Gastroesophageal sphincter (tissue), 4 donors: ENCODE results near the gene TOX2. TPM values are rescaled to one million over a fixed set of nuclear protein-coding genes. Genes with fewer than 3 reads are reported as not detected.

Experiments
- ATAC-seq: fragments of 150-250 bp; one replicate; pipeline ENCODE4 v1.9.1; 2016; ENCODE audit warnings: mild to moderate bottlenecking, moderate library complexity
- H3K27ac ChIP-seq, 4 donors: fragments of 200-600 bp; sonication (generic) in 3 of 4; 1 replicate in 3 of 4; 2 replicates in 1 of 4; pipeline ENCODE4 v1.5.1; 2016 to 2019
- H3K27me3 ChIP-seq: fragments of 200-600 bp; sonication (generic); one replicate; pipeline ENCODE4 v1.5.1; 2019
- H3K36me3 ChIP-seq, 2 donors: fragments of 200-600 bp; sonication (generic); one replicate each; pipeline ENCODE4 v1.5.1; 2019; ENCODE audit warnings: control low read depth in 1 of 2
- H3K4me1 ChIP-seq, 3 donors: fragments of 200-600 bp; sonication (generic); 1 replicate in 2 of 3; 2 replicates in 1 of 3; pipeline ENCODE4 v1.5.1; 2016 to 2019; ENCODE audit warnings: control low read depth in 2 of 3
- H3K4me3 ChIP-seq, 2 donors: fragments of 200-600 bp; sonication (generic); one replicate each; pipeline ENCODE4 v1.5.1; 2019; ENCODE audit warnings: mild to moderate bottlenecking in 1 of 2, moderate library complexity in 1 of 2
- H3K9me3 ChIP-seq, 3 donors: fragments of 200-600 bp; sonication (generic); one replicate each; pipeline ENCODE4 v1.5.1; 2017 to 2019; ENCODE audit warnings: control low read depth in 2 of 3
- EP300 ChIP-seq: sonication (generic); formaldehyde crosslinking; IDR thresholded peaks from one replicate; pipeline ENCODE4 v1.6.1; 2017; ENCODE audit warnings: antibody characterized with exemption, mild to moderate bottlenecking
- POLR2A ChIP-seq, 2 donors: fragments of 450-650 bp; IDR thresholded peaks; one replicate each; pipeline ENCODE4 v1.6.1; 2017; ENCODE audit warnings: antibody characterized with exemption in 2 of 2, mild to moderate bottlenecking in 2 of 2, moderate library complexity in 1 of 2
- POLR2AphosphoS5 ChIP-seq: sonication (generic); formaldehyde crosslinking; IDR thresholded peaks from one replicate; pipeline ENCODE4 v1.6.1; 2017; ENCODE audit warnings: antibody characterized with exemption
- WGBS, 2 donors: methylation state at CpG; one replicate each; pipeline ENCODE4 v1.1.5; 2018; ENCODE audit warnings: low coverage in 1 of 2; 5-methylcytosine and 5-hydroxymethylcytosine counted together
- total RNA-seq, 4 donors: library from RNA; depleted of rRNA; stranded (reverse); fragments of >200 nt; gene quantifications; one replicate each; pipeline ENCODE4 v1.1.0, GENCODE V29; 2016
- TF ChIP-seq, protein P1 (sequence below), 4 experiments: fragments of 200-600 bp in 2 of 4; fragments of 450-650 bp in 2 of 4; sonication (generic) in 1 of 4; IDR thresholded peaks; one replicate each; pipeline ENCODE4 v1.5.1; 2017 to 2019; ENCODE audit warnings: antibody characterized with exemption in 4 of 4, mild to moderate bottlenecking in 2 of 4, moderate library complexity in 2 of 4

Gene TOX2
- total RNA-seq, 4 donors from 2014 or later, result 16.4 to 47.8 (median 40.3) TPM

DNA sequence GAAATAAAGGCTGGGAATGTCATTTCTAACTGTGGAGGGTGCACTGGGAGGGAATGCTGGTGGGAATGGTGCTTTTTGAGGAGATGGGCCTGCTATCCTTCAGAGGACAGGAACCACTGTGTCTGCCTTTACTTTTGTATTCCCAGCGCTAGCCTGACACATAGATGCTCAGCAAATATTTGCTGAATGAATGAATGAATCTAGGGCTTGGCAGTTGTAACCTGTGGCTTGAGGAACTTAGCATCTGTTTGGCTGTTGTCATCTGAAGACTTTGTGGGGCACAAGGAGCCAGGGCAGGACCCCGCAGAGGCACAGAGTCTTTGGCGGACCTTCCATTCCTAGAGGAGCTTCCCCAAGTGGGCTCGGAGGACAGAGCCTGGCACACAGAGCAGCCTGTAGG lies 6.1 kb downstream of the TOX2 start:
- ATAC-seq, result no peak
- Histone ChIP-seq H3K27me3 (peaks cover 14% of the 10 kb centered on the region), H3K4me1 (peaks cover 0 to 67% (median 0%) of the 10 kb centered on the region in 3 donors), H3K36me3 (no peaks in the 10 kb centered on the region), H3K9me3 (no peaks in the 10 kb centered on the region), H3K4me3 (no peak overlapping the region), H3K27ac (no peak overlapping the region)
- TF ChIP-seq, protein P1, sequence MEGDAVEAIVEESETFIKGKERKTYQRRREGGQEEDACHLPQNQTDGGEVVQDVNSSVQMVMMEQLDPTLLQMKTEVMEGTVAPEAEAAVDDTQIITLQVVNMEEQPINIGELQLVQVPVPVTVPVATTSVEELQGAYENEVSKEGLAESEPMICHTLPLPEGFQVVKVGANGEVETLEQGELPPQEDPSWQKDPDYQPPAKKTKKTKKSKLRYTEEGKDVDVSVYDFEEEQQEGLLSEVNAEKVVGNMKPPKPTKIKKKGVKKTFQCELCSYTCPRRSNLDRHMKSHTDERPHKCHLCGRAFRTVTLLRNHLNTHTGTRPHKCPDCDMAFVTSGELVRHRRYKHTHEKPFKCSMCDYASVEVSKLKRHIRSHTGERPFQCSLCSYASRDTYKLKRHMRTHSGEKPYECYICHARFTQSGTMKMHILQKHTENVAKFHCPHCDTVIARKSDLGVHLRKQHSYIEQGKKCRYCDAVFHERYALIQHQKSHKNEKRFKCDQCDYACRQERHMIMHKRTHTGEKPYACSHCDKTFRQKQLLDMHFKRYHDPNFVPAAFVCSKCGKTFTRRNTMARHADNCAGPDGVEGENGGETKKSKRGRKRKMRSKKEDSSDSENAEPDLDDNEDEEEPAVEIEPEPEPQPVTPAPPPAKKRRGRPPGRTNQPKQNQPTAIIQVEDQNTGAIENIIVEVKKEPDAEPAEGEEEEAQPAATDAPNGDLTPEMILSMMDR (IDR thresholded peaks at IDR 0.05), result no peak
- no peak for TF ChIP-seq EP300
- TF ChIP-seq POLR2AphosphoS5, result no peak
- no peak for TF ChIP-seq POLR2A (IDR thresholded peaks at IDR 0.05)
- WGBS, 2 donors, result 100% methylated on average over 1 of the region's 4 CpGs; no CpG with 5 or more reads in 1 of the 2 donors

DNA sequence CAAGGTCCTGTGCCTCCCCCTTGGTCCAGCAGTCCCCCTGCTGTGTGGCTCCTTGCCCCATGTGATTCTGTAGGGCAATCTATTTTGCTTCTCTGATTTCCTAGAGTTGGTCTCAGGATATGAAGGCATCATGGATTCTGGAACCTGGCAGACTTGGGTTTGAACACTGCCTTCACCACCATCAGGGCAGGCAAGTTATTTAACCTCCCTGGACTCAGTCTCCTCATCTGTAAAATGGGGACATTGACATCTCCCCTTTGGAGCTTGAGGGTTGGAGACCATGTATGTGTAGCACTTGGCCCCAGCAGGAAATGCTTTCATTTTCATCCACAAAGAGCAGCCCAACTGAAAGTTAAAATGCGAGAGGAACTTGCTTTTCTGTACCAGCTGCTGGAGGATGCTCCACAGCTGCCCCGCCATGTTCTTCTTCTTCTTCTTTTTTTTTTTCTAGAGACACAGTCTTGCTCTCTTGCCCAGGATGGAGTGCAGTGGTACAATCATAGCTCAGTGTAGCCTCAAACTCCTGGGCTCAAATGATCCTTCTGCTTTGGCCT lies 6.7 kb downstream of the TOX2 start:
- H3K27ac ChIP-seq, result no peak overlapping the region
- no peaks in the 10 kb centered on the region for H3K9me3 ChIP-seq
- 88 to 100% methylated on average over 1 to 2 of the region's 2 CpGs for WGBS, 2 donors
- H3K27me3 ChIP-seq, result peaks cover 9% of the 10 kb centered on the region
- TF ChIP-seq POLR2A (IDR thresholded peaks at IDR 0.05), result no peak
- no peak for TF ChIP-seq POLR2AphosphoS5
- TF ChIP-seq, protein P1 (IDR thresholded peaks at IDR 0.05), result no peak
- H3K4me1 ChIP-seq, result peaks cover 0 to 67% (median 0%) of the 10 kb centered on the region in 3 donors
- no peaks in the 10 kb centered on the region for H3K36me3 ChIP-seq
- ATAC-seq, result no peak
- no peak overlapping the region for H3K4me3 ChIP-seq

DNA sequence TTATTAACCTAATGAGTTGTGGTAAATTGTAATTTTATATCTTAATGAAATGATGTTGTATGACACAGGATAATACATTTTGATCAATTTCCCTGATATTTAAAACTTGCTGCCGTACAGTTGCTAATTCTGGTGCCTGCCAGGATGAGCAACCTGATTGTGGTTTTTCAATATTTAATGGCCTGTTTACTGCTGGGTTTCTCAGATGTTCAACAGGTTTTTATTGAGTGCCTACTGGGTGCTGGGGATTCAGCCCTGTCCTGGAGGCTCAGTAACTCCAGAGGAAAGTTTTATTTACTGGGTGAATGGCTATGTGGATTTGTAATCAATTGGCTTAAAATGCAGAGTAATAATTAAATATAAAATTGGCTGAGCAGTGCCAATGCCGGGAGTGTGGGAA lies 8.0 kb downstream of the TOX2 start:
- 72 to 100% methylated on average over 2 of the region's 2 CpGs for WGBS, 2 donors
- TF ChIP-seq POLR2A (IDR thresholded peaks at IDR 0.05) (no peak), POLR2AphosphoS5 (no peak), EP300 (no peak)
- TF ChIP-seq, protein P1 (IDR thresholded peaks at IDR 0.05), result no peak
- no peak for ATAC-seq
- Histone ChIP-seq H3K9me3 (no peaks in the 10 kb centered on the region), H3K4me3 (no peak overlapping the region), H3K4me1 (peaks cover 0 to 61% (median 0%) of the 10 kb centered on the region in 3 donors), H3K36me3 (no peaks in the 10 kb centered on the region), H3K27me3 (no peaks in the 10 kb centered on the region), H3K27ac (no peak overlapping the region)

DNA sequence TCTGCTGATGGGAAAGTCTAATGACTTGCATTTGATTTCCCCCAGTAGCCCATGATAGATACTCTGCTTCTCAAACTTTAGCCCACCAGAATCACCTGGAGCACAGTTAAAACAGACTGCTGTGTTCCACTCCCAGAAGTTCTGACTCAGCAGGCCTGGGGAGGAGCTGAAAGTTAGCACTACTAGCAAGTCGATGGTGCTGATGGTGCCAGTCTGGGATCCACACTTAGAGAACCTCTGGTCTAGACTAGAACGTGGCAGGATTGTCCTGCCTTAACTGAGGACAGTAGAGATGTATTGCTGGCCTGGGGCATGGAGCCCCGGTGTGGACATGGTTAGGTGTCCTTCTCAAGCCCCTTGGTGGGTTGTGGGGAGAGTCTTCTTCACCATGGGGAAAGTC lies 8.7 kb downstream of the TOX2 start:
- WGBS, 2 donors, result 56 to 100% methylated on average over 1 to 3 of the region's 3 CpGs
- Histone ChIP-seq H3K4me1 (peaks cover 0 to 53% (median 0%) of the 10 kb centered on the region in 3 donors), H3K27me3 (no peaks in the 10 kb centered on the region), H3K4me3 (no peak overlapping the region), H3K36me3 (no peaks in the 10 kb centered on the region), H3K9me3 (no peaks in the 10 kb centered on the region), H3K27ac (no peak overlapping the region)
- TF ChIP-seq EP300 (no peak), POLR2AphosphoS5 (no peak), POLR2A (IDR thresholded peaks at IDR 0.05) (no peak)
- TF ChIP-seq, protein P1 (IDR thresholded peaks at IDR 0.05), result no peak
- ATAC-seq, result no peak

DNA sequence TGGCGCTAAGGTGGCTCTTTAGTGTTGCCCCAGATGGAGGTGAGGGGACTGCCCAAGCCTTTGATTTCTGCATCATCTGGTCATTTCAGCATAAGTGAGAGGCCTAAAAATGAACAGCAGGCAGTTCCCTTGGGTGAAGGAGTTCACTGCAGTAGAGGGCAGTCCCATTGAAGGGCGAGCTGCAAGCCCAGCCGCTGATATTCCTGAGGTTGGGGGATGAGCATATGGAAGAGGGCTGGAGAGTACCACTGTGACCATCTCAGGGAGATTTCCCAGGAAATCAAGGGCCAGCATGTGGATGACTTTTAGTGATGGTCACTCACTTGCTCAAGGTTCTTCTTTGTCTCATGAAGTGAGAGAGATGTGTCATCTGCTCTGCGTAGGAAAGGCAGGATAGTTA lies 9.3 kb downstream of the TOX2 start:
- peaks cover 0 to 48% (median 0%) of the 10 kb centered on the region in 3 donors for H3K4me1 ChIP-seq
- no peaks in the 10 kb centered on the region for H3K9me3 ChIP-seq
- ATAC-seq, result no peak
- no peak overlapping the region for H3K27ac ChIP-seq
- no peak overlapping the region for H3K4me3 ChIP-seq
- TF ChIP-seq POLR2A (IDR thresholded peaks at IDR 0.05), result no peak
- 92 to 100% methylated on average over 1 of the region's 4 CpGs for WGBS, 2 donors
- no peaks in the 10 kb centered on the region for H3K27me3 ChIP-seq
- H3K36me3 ChIP-seq, result no peaks in the 10 kb centered on the region
